Measurements from ENCODE around the gene TENT4B.

TENT4B gene

DNA sequence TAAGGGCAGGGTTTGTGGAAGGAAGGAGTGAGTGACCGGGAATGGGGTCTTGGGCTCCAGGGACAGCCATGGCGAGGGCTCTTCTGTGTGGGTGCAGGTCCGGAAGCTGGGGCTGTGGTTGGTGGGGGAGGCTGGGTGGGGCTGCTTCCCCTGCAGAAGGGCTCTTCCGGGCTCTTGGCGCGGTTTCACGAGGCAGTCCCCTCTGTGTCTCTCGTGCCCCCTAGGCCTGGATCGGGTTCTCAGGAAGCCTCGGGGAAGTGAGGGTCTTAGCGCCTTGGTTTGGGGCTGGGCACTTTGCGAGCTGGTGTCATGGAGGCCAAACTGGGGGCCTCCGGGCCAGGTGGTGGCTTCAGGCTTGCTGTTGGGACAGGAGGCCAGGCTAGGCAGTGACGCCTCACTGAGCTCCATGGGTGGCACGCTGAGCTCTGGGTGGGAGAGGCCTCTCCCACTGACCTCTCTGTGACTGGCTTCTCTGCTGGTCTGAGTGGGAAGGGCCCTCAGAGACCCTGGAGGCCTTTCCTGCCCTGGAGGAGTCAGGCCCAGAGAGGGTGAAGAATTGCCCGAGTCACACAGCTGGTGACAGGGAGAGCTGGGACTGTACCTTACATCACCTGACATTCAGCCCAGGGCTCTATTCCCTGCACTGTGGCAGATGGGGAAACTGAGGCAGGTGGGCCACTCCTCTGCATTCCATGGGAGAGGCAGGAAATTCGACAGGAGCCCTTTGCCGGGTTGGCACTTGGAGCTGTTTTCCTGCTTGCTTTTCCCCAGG is 121.4 kb downstream of the TENT4B start:
- WGBS: 93% methylated on average over 18 of the region's 18 CpGs
- Histone ChIP-seq H3K36me3 (ENCODE audit: insufficient read depth, low read length) (no peaks in the 10 kb centered on the region), H3K4me3 (ENCODE audit: low read length) (no peak overlapping the region), H3K4me1 (ENCODE audit: insufficient read depth, low read length) (peaks cover 4% of the 10 kb centered on the region; the same call in 1 of the 2 replicates), H3K27me3 (ENCODE audit: insufficient read depth, low read length) (no peaks in the 10 kb centered on the region), H3K27ac (ENCODE audit: low read depth, low read length) (no peak overlapping the region), H3K9me3 (ENCODE audit: insufficient read depth, low read depth, low read length) (no peaks in the 10 kb centered on the region), H3K9ac (ENCODE audit: low read depth, low read length) (no peak overlapping the region)

DNA sequence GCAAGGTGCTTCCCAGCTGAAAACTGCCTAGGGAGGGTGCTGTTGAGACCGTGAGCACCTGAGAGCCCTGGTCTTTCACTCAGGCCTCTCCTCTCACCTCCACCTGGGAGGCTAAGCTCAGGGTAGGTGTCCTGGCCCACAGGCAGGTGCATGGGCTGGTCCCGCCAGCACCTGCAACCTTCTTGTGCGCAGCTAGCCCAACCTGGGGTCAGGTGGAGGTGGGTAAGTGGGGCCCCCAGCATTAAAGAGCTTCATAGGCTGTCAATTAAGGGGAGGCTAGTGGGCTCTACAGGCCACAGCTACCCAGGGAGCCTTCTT is 122.0 kb downstream of the TENT4B start:
- WGBS: 92% methylated on average over 3 of the region's 3 CpGs
- H3K27ac ChIP-seq (ENCODE audit: low read depth, low read length): no peak overlapping the region

DNA sequence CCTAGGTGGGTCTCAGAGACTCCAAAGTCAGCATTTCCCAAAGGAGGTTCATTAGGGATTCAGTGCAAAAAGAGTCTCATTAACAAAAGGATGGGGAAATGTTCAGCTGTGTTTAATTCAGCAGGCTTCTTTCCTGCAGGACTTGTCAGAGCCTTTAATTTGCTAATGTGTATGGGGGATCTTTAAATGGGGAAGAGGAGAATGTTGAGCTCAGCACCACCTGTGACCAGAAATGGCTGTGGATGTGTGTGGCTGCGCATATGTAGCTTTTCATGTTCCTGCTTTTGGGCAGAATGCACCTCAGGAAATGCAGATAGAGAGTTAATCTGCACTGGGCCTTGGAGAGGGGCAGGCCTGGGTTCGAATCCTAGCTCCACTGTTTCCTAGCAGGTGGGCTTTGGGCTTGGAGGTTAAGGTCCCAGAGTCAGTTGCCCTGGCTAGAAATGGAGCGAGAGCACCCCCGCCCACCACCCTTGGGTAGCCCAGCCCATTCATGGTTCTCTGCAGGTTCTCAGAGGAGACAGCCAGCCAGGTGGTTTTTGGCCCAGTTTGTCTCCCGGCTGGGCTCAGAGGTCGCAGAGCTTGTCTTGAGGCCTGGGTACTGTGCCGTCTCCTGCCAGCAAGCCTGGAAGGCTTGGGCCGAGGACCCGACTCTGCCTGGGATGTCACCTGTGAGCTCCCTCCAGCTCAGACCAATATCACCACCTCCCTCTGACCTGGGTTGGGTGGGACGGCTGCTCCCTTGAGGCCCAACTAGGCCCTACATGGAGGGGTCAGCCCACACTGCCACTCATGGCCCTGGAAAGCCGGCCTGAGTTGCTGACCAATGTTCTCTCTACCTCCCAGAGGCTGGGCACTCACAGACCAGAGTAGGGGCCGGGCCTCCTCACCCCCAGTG is 122.6 kb downstream of the TENT4B start:
- peaks cover 8% of the 10 kb centered on the region; the same call in 1 of the 2 replicates for H3K4me1 ChIP-seq (ENCODE audit: insufficient read depth, low read length)
- H3K9me3 ChIP-seq (ENCODE audit: insufficient read depth, low read depth, low read length): no peaks in the 10 kb centered on the region
- no peaks in the 10 kb centered on the region for H3K36me3 ChIP-seq (ENCODE audit: insufficient read depth, low read length)
- no peak overlapping the region for H3K27ac ChIP-seq (ENCODE audit: low read depth, low read length)
- H3K27me3 ChIP-seq (ENCODE audit: insufficient read depth, low read length): no peaks in the 10 kb centered on the region
- 86% methylated on average over 12 of the region's 12 CpGs for WGBS
- no peak overlapping the region for H3K4me3 ChIP-seq (ENCODE audit: low read length)
- no peak overlapping the region for H3K9ac ChIP-seq (ENCODE audit: low read depth, low read length)

More for the DNA sequence above, 122.0 kb downstream of the TENT4B start:
- Histone ChIP-seq H3K9me3 (ENCODE audit: insufficient read depth, low read depth, low read length) (no peaks in the 10 kb centered on the region), H3K36me3 (ENCODE audit: insufficient read depth, low read length) (no peaks in the 10 kb centered on the region), H3K4me3 (ENCODE audit: low read length) (no peak overlapping the region), H3K4me1 (ENCODE audit: insufficient read depth, low read length) (peaks cover 8% of the 10 kb centered on the region; the same call in 1 of the 2 replicates), H3K27me3 (ENCODE audit: insufficient read depth, low read length) (no peaks in the 10 kb centered on the region), H3K9ac (ENCODE audit: low read depth, low read length) (no peak overlapping the region)

GRCh38 chr16:50276326-50276640 is 123.2 kb downstream of the TENT4B start:
- 92% methylated on average over 2 of the region's 2 CpGs for WGBS
- Histone ChIP-seq H3K4me1 (ENCODE audit: insufficient read depth, low read length) (peaks cover 8% of the 10 kb centered on the region; the same call in 1 of the 2 replicates), H3K27me3 (ENCODE audit: insufficient read depth, low read length) (no peaks in the 10 kb centered on the region), H3K9ac (ENCODE audit: low read depth, low read length) (no peak overlapping the region), H3K4me3 (ENCODE audit: low read length) (no peak overlapping the region), H3K27ac (ENCODE audit: low read depth, low read length) (no peak overlapping the region), H3K36me3 (ENCODE audit: insufficient read depth, low read length) (no peaks in the 10 kb centered on the region), H3K9me3 (ENCODE audit: insufficient read depth, low read depth, low read length) (no peaks in the 10 kb centered on the region)

- Histone ChIP-seq H3K9me3 (ENCODE audit: insufficient read depth, low read depth, low read length) (no peaks in the 10 kb centered on the region), H3K9ac (ENCODE audit: low read depth, low read length) (no peak overlapping the region), H3K4me3 (ENCODE audit: low read length) (no peak overlapping the region), H3K27ac (ENCODE audit: low read depth, low read length) (no peak overlapping the region), H3K27me3 (ENCODE audit: insufficient read depth, low read length) (no peaks in the 10 kb centered on the region), H3K36me3 (ENCODE audit: insufficient read depth, low read length) (no peaks in the 10 kb centered on the region), H3K4me1 (ENCODE audit: insufficient read depth, low read length) (peaks cover 8% of the 10 kb centered on the region; the same call in 1 of the 2 replicates)
- 92% methylated on average over 3 of the region's 4 CpGs for WGBS
Measured at GRCh38 chr16:50276801-50277555, 123.9 kb downstream of the TENT4B start.

DNA sequence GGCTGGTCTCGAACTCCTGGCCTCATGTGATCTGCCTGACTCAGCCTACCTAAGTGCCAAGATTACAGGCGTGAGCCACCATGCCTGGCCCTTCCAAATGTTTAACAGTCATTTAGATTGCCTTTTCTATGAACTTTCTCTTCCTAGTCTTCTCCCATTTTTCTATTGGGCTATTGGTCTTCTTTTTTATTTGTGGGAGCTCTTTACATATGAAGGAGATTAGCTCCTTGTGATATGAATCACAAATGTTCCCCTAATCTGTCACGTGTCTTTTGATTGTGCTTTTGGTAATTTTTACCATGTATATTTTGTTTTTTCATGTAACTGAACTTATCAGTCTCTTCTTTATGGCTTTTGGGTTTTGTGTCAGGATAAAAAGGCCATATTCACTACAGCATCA is 125.1 kb downstream of the TENT4B start:
- peaks cover 8% of the 10 kb centered on the region; the same call in 1 of the 2 replicates for H3K4me1 ChIP-seq (ENCODE audit: insufficient read depth, low read length)
- H3K9me3 ChIP-seq (ENCODE audit: insufficient read depth, low read depth, low read length): no peaks in the 10 kb centered on the region
- WGBS: 59% methylated on average over 3 of the region's 3 CpGs

GRCh38 chr16:50279504-50279865 is 126.4 kb downstream of the TENT4B start:
- H3K9me3 ChIP-seq (ENCODE audit: insufficient read depth, low read depth, low read length): no peaks in the 10 kb centered on the region
- H3K9ac ChIP-seq (ENCODE audit: low read depth, low read length): no peak overlapping the region
- H3K27me3 ChIP-seq (ENCODE audit: insufficient read depth, low read length): no peaks in the 10 kb centered on the region
- peaks cover 8% of the 10 kb centered on the region; the same call in 1 of the 2 replicates for H3K4me1 ChIP-seq (ENCODE audit: insufficient read depth, low read length)
- no peak overlapping the region for H3K4me3 ChIP-seq (ENCODE audit: low read length)
- no peaks in the 10 kb centered on the region for H3K36me3 ChIP-seq (ENCODE audit: insufficient read depth, low read length)
- WGBS: 73% methylated on average over 2 of the region's 2 CpGs
- no peak overlapping the region for H3K27ac ChIP-seq (ENCODE audit: low read depth, low read length)

More for the DNA sequence above, 125.1 kb downstream of the TENT4B start:
- Histone ChIP-seq H3K27ac (ENCODE audit: low read depth, low read length) (no peak overlapping the region), H3K4me3 (ENCODE audit: low read length) (no peak overlapping the region), H3K9ac (ENCODE audit: low read depth, low read length) (no peak overlapping the region), H3K27me3 (ENCODE audit: insufficient read depth, low read length) (no peaks in the 10 kb centered on the region), H3K36me3 (ENCODE audit: insufficient read depth, low read length) (no peaks in the 10 kb centered on the region)

- Histone ChIP-seq H3K27ac (ENCODE audit: low read depth, low read length) (no peak overlapping the region), H3K27me3 (ENCODE audit: insufficient read depth, low read length) (no peaks in the 10 kb centered on the region), H3K4me1 (ENCODE audit: insufficient read depth, low read length) (peaks cover 8% of the 10 kb centered on the region; the same call in 1 of the 2 replicates), H3K9ac (ENCODE audit: low read depth, low read length) (no peak overlapping the region), H3K4me3 (ENCODE audit: low read length) (no peak overlapping the region), H3K9me3 (ENCODE audit: insufficient read depth, low read depth, low read length) (no peaks in the 10 kb centered on the region), H3K36me3 (ENCODE audit: insufficient read depth, low read length) (no peaks in the 10 kb centered on the region)
- WGBS: 91% methylated on average over 5 of the region's 5 CpGs
Measured at GRCh38 chr16:50280932-50281331, 127.8 kb downstream of the TENT4B start.

Data from HUES64 (cell line).